ENCODE data around the gene FBXW11.
A peak's percentile ranks its signal among the peaks of the same experiment; 100 is the strongest.

Gene FBXW11

DNA sequence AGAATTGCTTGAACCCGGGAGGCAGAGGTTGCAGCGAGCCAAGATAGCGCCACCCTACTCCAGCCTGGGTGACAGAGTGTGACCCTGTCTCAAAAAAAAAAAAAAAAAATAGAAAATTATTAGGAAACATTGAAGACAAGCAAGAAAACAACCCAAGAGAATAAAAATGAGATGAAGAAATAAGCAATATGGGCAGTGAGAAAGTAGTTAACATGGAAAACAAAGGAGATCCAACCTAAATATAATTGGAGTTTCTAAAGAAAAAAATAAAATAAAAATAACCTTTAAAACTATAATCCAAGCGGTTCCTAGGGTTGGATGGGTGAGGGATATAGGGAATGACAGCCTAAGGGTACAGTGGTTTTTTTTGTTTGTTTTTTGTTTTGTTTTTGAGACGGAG is 71.9 kb downstream of the FBXW11 start:
- Histone ChIP-seq H3K4me1 (ENCODE audit: insufficient read depth, low read length, poor library complexity, severe bottlenecking) (no peaks in the 10 kb centered on the region), H3K9ac (ENCODE audit: low read depth, low read length, poor library complexity, severe bottlenecking) (no peak overlapping the region), H3K27me3 (ENCODE audit: insufficient read depth, low read length, poor library complexity, severe bottlenecking) (no peaks in the 10 kb centered on the region), H3K36me3 (ENCODE audit: insufficient read depth, low read length) (no peaks in the 10 kb centered on the region), H3F3A (ENCODE audit: low read depth) (no peaks in the 10 kb centered on the region), H3K9me3 (ENCODE audit: insufficient read depth, low read depth, low read length) (no peaks in the 10 kb centered on the region), H2AFZ (ENCODE audit: low read length) (no peak overlapping the region), H3K4me2 (ENCODE audit: low read depth, low read length, poor library complexity, severe bottlenecking) (no peak overlapping the region), H4K20me1 (ENCODE audit: insufficient read depth, low read length, poor library complexity, severe bottlenecking) (no peaks in the 10 kb centered on the region), H3K9me2 (replicated peaks; ENCODE audit: low read depth, low read length) (no peaks in the 10 kb centered on the region), H3K79me2 (ENCODE audit: insufficient read depth, low read length) (peaks cover 30% of the 10 kb centered on the region; the same call in 1 of the 2 replicates), H3K4me3 (ENCODE audit: low read length, poor library complexity, severe bottlenecking) (no peak overlapping the region)
- TF ChIP-seq, protein P1, sequence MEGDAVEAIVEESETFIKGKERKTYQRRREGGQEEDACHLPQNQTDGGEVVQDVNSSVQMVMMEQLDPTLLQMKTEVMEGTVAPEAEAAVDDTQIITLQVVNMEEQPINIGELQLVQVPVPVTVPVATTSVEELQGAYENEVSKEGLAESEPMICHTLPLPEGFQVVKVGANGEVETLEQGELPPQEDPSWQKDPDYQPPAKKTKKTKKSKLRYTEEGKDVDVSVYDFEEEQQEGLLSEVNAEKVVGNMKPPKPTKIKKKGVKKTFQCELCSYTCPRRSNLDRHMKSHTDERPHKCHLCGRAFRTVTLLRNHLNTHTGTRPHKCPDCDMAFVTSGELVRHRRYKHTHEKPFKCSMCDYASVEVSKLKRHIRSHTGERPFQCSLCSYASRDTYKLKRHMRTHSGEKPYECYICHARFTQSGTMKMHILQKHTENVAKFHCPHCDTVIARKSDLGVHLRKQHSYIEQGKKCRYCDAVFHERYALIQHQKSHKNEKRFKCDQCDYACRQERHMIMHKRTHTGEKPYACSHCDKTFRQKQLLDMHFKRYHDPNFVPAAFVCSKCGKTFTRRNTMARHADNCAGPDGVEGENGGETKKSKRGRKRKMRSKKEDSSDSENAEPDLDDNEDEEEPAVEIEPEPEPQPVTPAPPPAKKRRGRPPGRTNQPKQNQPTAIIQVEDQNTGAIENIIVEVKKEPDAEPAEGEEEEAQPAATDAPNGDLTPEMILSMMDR (conservative IDR thresholded peaks at IDR 0.05; ENCODE audit: low read length): no peak
- TF ChIP-seq EZH2phosphoT487 (IDR thresholded peaks at IDR 0.05; ENCODE audit: borderline replicate concordance): no peak

DNA sequence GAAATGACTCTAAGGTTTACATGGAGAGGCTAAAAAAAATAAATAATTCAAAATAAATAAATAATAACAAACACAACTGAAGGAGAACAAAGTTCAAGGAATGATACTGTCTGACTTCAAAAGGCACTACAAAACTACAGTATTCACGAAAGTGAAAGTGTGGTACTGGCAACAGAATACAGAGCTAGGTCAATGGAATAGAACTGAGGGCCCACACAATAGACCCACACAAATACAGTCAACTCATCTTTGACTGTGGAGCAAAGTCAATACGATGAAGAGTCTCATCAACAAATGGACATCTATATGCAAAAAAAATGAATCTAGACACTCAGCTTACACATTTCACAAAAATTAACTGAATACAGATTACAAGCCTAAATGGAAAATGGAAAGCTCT is 75.3 kb downstream of the FBXW11 start:
- Histone ChIP-seq H3K9me3 (ENCODE audit: insufficient read depth, low read depth, low read length) (no peaks in the 10 kb centered on the region), H3F3A (ENCODE audit: low read depth) (no peaks in the 10 kb centered on the region), H2AFZ (ENCODE audit: low read length) (no peak overlapping the region), H3K36me3 (ENCODE audit: insufficient read depth, low read length) (no peaks in the 10 kb centered on the region), H3K9ac (ENCODE audit: low read depth, low read length, poor library complexity, severe bottlenecking) (no peak overlapping the region), H3K4me2 (ENCODE audit: low read depth, low read length, poor library complexity, severe bottlenecking) (no peak overlapping the region), H3K27me3 (ENCODE audit: insufficient read depth, low read length, poor library complexity, severe bottlenecking) (no peaks in the 10 kb centered on the region), H4K20me1 (ENCODE audit: insufficient read depth, low read length, poor library complexity, severe bottlenecking) (no peaks in the 10 kb centered on the region), H3K9me2 (replicated peaks; ENCODE audit: low read depth, low read length) (no peaks in the 10 kb centered on the region), H3K4me3 (ENCODE audit: low read length, poor library complexity, severe bottlenecking) (no peak overlapping the region), H3K79me2 (ENCODE audit: insufficient read depth, low read length) (peaks cover 32% of the 10 kb centered on the region), H3K4me1 (ENCODE audit: insufficient read depth, low read length, poor library complexity, severe bottlenecking) (no peaks in the 10 kb centered on the region)
- TF ChIP-seq, protein P1 (conservative IDR thresholded peaks at IDR 0.05; ENCODE audit: low read length): no peak
- no peak for TF ChIP-seq EZH2phosphoT487 (IDR thresholded peaks at IDR 0.05; ENCODE audit: borderline replicate concordance)

DNA sequence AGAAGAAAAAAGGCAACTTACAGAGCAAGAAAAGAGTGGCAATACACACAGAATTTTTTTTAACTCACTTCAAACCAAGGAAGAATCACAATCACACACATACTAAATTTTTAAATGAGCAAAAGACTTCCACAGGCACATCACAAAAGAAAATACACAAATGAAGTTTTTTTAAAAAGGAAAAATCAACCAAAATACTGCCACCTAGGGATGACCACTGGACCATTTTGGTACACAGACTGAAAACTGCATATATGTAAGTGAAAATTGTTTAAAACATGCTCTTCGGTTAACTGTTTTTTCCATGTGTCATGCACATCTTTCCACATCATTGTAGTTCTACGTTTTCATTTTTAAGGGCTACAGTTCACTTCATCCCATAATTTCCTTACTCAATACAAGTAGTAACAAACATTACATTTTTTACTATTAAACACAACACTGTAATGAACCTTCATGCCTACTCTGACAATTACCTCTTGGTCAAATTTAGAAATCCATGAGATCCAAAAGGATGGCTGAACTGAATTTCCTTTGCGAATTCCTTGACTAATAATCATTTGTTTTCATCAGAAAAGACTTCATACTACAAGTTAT is 79.0 kb downstream of the FBXW11 start:
- peaks cover 33% of the 10 kb centered on the region for H3K79me2 ChIP-seq (ENCODE audit: insufficient read depth, low read length)
- TF ChIP-seq EZH2phosphoT487 (IDR thresholded peaks at IDR 0.05; ENCODE audit: borderline replicate concordance): no peak
- TF ChIP-seq, protein P1 (conservative IDR thresholded peaks at IDR 0.05; ENCODE audit: low read length): peak; percentile 51
- H3K4me1 ChIP-seq (ENCODE audit: insufficient read depth, low read length, poor library complexity, severe bottlenecking): no peaks in the 10 kb centered on the region
- H3K36me3 ChIP-seq (ENCODE audit: insufficient read depth, low read length): no peaks in the 10 kb centered on the region
- H3K9ac ChIP-seq (ENCODE audit: low read depth, low read length, poor library complexity, severe bottlenecking): no peak overlapping the region
- H2AFZ ChIP-seq (ENCODE audit: low read length): no peak overlapping the region
- no peak overlapping the region for H3K4me2 ChIP-seq (ENCODE audit: low read depth, low read length, poor library complexity, severe bottlenecking)
- no peak overlapping the region for H3K4me3 ChIP-seq (ENCODE audit: low read length, poor library complexity, severe bottlenecking)
- H3K27me3 ChIP-seq (ENCODE audit: insufficient read depth, low read length, poor library complexity, severe bottlenecking): no peaks in the 10 kb centered on the region
- no peaks in the 10 kb centered on the region for H3K9me3 ChIP-seq (ENCODE audit: insufficient read depth, low read depth, low read length)
- H3F3A ChIP-seq (ENCODE audit: low read depth): no peaks in the 10 kb centered on the region
- H4K20me1 ChIP-seq (ENCODE audit: insufficient read depth, low read length, poor library complexity, severe bottlenecking): no peaks in the 10 kb centered on the region
- H3K9me2 ChIP-seq (replicated peaks; ENCODE audit: low read depth, low read length): no peaks in the 10 kb centered on the region

Measured in Loucy (cell line).